KBM-7 (cell line): ENCODE data around the gene KANK3.
A peak's percentile ranks its signal among the peaks of the same experiment; 100 is the strongest.
"Not testable (repeated sequence)": the region's sequence is repeated elsewhere in the genome, so short reads cannot be mapped to it uniquely, and the experiment has no call there.

Experiments used
- DNase-seq: peaks from one replicate; pipeline ENCODE4 v3.0.0-alpha.2; 2015
- in situ Hi-C: fragments of 300-500 bp; cut with MboI; formaldehyde crosslinking; loops from 2 replicates; pipeline ENCODE4 v1.14.3; 2020; ENCODE audit warnings: low sequenced_read_pairs, low pct_unique_long_range_greater_than_20kb, mixed read lengths

Gene KANK3

DNA sequence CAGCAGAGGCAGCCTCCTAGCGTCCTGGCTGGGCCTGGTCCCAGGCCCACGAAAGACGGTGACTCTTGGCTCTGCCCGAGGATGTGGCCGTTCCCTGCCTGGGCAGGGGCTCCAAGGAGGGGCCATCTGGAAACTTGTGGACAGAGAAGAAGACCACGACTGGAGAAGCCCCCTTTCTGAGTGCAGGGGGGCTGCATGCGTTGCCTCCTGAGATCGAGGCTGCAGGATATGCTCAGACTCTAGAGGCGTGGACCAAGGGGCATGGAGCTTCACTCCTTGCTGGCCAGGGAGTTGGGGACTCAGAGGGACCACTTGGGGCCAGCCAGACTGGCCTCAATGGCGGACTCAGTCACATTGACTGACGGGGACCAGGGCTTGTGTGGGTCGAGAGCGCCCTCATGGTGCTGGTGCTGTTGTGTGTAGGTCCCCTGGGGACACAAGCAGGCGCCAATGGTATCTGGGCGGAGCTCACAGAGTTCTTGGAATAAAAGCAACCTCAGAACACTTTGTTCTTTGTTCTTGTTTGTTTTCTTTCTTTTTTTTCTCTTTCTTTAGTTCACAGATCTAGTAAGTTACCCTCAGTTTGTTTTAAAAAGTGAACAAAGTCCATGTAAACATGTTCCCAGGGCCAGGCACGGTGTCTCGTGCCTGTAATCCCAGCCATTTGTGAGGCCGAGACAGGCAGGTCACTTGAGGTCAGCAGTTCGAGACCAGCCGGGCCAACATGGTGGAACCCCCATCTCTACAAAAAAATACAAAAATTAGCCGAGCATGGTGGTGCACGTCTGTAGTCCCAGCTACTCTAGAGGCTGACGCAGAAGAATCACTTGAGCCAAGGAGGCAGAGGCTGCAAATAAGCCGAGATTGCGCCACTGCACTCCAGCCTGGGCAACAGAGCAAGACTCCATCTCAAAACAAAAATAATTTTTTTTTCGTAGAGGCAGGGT lies 31.1 kb upstream of the KANK3 start:
- DNase-seq, result no peak
- in situ Hi-C loops, result no loop called here

DNA sequence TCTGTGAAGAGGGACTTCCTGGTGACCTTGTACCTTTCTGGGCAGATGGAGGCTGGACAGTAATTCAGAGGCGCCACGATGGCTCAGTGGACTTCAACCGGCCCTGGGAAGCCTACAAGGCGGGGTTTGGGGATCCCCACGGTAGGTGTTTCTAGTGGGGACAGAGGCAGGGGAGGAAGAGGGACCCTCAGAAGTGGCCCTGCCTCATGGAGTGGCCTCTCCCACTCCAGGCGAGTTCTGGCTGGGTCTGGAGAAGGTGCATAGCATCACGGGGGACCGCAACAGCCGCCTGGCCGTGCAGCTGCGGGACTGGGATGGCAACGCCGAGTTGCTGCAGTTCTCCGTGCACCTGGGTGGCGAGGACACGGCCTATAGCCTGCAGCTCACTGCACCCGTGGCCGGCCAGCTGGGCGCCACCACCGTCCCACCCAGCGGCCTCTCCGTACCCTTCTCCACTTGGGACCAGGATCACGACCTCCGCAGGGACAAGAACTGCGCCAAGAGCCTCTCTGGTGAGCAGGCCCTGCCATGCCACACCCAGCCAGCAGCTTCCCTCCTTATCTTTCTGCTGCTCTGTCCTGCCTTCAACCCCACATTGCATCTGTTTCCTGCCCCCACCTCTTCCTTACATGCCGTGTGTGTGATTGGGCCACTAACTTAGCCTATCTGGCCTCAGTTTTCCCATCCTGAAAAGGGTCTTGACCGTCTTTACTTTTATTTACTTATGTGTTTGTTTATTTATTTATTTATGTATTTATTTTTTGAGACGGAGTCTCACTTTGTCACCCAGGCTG lies 28.1 kb upstream of the KANK3 start:
- DNase-seq, result peak; percentile 50
- in situ Hi-C loops, result no loop called here

DNA sequence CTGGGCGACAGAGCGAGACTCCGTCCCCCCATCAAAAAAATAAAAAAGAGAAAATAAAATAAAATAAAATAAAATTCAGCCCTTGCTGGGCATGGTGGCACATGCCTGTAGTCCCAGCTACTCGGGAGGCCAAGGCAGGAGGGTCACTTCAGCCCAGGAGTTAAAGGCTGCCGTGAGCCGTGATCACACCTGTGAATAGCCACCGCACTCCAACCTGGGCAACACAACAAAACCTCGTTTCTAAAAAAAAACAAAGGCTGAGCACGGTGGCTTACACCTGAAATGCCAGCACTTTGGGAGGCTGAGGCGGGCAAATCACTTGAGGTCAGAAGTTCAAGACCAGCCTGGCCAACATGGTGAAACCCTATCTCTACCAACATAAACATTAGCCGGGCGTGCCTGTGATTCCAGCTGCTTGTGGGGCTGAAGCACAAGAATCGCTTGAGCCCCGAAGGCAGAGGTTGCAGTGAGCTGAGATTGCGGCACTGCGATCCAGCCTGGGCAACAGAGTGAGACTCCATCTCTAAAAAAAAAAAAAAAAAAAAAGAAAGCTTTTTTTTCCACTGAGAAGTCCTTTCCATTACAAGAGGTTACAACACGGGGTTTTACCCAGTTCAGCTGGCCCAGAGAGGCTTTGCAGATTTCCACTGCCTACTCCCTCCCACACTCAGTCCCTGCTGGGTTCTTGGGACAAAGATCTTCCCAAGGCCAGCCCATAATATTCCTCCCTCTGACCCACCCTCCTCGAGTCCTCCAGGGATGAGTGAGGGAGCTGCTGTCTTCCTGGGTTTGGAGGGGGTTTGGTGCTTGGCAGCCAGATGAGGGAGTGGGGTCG lies 27.3 kb upstream of the KANK3 start:
- DNase-seq, result no peak
- in situ Hi-C loops, result no loop called here

DNA sequence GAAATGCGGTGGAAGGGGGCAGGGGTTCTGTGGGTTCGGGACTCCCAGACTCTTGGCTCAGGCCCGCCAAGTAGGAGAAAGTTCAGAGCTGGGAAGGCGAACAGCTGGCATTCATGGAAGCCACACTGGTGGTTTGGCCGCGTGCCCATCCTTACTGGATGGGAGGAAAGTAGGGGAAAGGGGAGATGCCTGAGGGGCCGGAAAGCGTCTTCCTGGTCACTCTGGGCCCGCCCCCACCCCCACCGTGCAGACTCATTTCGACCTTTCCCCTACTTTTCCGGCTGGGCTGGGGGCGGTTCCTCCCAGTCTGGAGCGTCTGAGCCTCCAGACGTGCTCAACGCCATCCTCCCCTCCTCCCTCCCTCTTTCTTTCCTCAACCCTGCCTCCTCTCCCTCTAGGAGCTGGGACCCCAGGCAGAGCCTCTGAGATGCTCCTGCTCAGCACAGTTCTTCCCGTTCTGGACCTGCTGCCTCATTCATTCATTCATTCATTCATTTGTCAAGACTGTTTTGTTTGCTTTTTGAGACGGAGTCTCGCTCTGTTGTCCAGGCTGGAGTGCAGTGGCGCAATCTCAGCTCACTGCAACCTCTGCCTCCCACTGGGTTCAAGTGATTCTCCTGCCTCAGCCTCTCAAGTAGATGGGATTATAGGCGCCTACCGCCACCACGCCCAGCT lies 24.4 kb upstream of the KANK3 start:
- DNase-seq, result peak; percentile 55
- in situ Hi-C loops, result no loop called here

DNA sequence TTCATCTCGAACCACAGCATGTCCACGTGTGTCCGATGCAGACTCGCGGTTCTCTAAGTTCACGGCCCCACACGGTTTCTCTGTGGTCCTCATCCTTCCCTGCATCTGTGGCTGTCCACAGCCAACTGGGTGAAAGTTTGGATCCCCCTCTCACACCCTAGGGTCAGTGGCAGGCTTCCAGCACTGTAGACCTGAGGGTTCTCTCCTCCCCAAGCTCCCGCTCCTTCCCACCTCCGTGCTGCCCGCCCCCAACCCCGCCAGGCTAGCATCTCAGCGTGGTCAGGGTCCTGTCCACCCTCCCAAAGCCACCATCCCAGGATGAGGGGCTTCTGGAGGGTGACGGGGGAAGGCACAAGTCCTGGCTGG lies 23.9 kb upstream of the KANK3 start:
- no peak for DNase-seq
- in situ Hi-C loops, result no loop called here

DNA sequence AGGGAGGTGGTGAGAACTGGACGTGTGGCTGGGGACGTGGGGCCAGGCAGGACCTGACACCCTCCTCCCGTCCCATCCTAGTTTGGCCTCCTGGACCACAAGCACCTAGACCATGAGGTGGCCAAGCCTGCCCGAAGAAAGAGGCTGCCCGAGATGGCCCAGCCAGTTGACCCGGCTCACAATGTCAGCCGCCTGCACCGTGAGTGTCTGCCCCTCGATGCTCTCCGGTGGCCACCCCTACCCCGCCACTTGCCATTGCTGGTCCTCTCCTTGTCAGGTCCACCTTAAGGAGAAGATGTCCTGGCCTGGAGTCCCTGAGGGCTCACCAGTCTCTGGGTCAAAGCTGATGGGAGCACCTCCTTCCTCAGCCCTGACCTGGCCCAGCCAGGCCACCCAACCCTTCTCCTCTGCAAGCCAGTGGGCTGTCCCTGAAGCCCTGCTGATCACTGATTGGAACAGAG lies 23.1 kb upstream of the KANK3 start:
- in situ Hi-C loops, result no loop called here
- no peak for DNase-seq

DNA sequence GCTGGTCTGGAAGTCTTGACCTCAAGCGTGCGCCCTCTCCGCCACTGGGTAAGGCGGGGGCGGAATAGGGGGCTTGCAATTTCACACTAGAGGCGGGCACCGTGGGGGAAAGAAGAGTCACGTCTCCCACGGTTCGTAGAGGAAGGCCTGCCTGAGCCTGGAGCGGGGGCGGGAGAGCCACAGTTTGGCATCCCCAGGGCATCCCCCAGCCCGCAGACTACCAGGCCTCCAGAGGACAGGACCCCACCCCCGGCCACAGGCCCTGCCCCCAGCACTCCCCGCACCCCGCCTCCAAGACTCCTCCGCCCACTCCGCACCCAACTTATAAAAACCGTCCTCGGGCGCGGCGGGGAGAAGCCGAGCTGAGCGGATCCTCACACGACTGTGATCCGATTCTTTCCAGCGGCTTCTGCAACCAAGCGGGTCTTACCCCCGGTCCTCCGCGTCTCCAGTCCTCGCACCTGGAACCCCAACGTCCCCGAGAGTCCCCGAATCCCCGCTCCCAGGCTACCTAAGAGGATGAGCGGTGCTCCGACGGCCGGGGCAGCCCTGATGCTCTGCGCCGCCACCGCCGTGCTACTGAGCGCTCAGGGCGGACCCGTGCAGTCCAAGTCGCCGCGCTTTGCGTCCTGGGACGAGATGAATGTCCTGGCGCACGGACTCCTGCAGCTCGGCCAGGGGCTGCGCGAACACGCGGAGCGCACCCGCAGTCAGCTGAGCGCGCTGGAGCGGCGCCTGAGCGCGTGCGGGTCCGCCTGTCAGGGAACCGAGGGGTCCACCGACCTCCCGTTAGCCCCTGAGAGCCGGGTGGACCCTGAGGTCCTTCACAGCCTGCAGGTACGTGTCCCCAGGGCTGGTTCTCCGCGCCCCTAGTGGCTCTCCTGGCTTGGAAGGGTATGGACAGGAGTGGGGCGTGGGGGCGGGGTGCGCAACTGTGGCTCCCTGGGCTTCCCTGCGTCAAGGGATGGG lies 21.0 kb upstream of the KANK3 start, which contains the start of gene ANGPTL4:
TSS of gene ANGPTL4 (plus strand) at position 353 of the 969 bp plus-strand sequence. CDS start at position 520, 167 bp downstream.
- in situ Hi-C loops, result no loop called here
- peak; percentile 37 for DNase-seq

DNA sequence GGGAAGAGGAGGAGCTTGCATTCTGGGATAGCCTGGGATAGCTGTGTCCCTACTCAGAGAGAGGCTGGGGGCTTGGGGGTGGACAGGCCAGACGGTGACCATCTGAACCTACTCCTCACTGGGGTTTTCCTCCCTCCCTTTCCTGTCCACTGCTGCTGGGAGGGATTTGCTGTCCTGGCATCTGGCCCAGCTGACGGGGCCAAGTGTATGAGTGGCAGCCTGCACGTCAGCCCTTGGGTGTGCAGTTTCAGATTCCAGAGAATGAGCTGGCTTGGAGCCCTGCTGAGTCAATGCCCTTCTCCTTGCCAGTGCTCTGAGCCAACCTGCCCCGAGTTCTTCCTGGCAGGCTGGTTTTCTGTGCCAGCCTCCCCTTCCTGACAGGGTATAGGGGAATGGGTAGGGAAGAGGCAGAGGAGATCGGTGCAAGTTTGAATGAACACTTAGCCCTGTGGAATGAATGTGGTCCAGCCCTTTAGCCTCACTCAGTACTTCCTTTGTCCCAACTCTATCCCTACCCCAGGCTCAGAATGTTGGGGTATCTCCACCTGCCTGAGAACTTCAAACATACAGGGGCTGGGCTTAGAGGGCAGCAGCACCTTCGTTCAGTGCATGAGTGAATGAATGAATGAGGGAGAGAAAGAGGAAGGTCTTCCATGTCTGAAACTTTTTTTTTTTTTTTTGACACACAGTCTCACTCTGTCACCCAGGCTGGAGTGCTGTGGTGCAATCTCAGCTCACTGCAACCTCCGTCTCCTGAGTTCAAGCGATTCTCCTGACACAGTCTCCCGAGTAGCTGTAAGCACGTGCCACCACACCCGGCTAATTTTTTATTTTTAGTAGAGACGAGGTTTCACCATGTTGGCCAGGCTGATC lies 19.1 kb upstream of the KANK3 start:
- DNase-seq, result peak; percentile 16
- in situ Hi-C loops, result no loop called here

DNA sequence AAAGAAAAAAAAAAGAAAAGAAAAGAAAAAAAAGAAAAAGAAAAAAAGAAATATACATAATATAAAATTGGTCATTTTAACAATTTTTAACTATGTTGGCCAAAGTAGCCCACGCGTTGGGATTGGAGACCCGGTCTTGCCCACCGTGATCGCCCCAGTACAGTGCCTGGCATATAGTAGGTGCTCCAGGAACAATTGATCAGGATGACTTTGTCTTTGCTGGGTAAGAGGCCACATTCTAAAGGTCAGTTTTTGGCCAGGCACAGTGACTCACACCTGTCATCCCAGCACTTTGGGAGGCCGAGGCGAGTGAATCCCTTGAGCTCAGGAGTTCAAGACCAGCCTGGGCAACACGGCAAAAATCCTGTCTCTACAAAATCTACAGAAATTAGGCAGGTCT lies 17.1 kb upstream of the KANK3 start:
- no peak for DNase-seq
- in situ Hi-C loops, result no loop called here

DNA sequence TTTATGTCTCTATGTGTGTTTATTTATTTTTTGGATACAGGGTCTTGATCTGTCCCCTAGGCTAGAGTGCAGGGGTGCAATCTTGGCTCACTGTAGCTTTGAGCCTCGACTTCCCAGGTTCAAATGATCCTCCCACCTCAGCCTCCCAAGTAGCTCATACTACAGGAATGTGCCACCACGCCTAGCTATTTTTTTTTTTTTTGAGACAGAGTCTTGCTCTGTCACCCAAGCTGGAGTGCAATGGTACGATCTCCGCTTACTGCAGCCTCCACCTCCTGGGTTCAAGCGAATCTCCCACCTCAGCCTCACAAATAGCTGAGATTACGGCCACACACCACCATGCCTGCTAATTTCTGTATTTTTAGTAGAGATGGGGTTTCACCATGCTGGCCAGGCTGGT lies 15.9 kb upstream of the KANK3 start:
- in situ Hi-C loops, result no loop called here
- no peak for DNase-seq

DNA sequence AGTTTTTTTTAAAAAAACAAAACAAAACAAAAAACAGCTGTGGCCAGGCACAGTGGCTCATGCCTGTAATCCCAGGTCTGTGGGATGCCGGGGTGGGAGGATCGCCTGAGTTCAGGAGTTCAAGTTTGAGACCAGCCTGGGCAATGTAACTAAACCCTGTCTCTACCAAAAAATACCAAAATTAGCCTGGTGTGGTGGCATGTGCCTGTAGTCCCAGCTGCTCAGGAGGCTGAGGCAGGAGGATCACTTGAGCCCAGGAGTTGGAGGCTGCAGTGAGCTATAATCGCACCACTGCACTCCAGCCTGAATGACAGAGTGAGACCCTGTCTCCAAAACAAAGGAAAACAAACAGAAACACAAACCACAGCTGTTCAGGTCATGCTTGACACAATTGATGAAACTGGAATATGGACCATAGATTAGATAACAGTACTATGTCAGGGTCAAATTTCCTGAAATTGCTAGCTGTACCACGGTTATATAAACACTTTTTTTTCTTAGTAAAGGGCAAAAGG lies 14.0 kb upstream of the KANK3 start:
- no peak for DNase-seq
- in situ Hi-C loops, result no loop called here

DNA sequence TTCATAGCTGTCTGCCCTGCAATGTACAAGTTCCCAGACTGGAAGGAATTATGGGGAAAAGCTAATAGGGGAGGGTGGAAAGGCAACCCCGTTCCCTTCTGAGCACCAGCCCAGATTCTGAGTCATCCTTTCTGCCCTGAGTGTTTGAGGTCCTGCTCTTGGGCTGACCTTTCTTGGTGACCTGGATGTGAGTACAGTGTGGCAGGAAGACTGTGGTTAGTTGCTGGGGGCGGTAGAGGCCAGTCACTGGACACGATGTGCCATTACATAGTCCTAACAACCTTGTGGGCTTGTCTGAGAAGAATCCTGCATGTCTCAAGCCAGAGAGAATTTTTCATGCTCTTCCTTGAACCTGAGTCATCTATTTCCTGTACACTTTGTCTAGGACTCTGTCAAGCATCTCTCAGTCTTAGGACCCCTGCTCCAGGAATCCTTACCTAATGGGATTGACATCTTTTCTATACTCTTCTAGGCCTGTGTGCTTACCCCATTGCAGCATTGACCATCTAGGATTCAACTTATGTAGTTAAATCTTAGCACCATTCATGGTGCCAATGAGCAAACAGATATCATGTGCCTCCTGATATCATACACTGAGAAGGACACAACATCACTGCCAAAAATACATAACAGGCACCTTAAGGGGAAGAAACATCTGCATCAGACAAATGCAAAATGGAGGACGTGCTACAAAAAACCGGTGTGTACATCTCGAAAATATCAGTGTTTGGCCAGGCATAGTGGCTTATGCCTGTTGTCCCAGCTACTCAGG lies 12.8 kb upstream of the KANK3 start:
- no peak for DNase-seq
- in situ Hi-C loops, result no loop called here

DNA sequence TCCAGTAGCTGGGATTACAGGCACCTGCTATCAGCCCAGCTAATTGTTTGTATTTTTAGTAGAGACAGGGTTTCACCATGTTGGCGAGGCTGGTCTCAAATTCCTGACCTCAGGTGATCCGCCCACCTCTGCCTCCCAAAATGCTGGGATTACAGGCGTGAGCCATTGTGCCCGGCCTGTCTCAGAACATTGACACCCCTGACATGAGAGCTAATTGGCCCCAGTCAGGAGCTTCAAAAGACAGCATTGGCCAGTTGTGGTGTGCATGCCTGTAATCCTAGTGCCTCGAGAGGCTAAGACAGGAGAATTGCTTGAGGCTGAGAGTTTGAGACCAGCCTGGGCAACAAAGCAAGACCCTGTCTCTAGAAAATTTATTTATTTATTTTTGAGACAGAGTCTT lies 9.8 kb upstream of the KANK3 start:
- DNase-seq, in situ Hi-C loops: not testable (repeated sequence)

DNA sequence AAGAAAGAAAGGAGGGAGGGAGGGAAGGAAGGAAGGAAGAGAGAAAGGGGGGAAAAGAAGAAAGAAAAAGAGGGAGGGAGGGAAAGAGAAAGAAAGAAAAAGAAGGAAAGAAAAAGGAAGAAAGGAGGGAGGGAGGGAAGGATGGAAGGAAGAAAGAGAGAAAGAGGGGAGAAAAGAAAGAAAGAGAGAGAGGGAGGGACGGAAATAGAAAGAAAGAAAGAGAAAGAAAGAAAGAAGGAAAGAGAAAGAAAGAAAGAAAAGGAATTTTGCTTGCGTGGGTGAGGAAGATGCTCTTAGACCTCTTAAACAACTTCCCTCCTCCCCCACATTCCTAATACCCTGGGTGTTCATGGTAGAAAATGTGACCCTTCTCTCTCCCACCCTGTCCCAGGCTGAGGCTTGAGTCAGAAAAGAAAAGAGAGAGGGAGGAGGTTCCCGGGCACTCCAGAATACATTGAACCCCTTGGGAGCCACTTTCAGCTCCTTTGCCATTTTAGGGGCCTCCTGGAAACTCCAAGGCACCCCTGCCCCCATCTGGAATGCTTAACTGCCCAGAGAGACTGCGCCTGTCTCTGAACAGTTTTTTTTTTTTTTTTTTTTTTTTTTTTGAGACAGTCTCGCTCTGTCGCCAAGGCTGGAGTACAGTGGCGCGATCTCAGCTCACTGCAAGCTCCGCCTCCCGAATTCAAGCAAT lies 9.2 kb upstream of the KANK3 start:
- DNase-seq, result no peak
- in situ Hi-C loops, result no loop called here

DNA sequence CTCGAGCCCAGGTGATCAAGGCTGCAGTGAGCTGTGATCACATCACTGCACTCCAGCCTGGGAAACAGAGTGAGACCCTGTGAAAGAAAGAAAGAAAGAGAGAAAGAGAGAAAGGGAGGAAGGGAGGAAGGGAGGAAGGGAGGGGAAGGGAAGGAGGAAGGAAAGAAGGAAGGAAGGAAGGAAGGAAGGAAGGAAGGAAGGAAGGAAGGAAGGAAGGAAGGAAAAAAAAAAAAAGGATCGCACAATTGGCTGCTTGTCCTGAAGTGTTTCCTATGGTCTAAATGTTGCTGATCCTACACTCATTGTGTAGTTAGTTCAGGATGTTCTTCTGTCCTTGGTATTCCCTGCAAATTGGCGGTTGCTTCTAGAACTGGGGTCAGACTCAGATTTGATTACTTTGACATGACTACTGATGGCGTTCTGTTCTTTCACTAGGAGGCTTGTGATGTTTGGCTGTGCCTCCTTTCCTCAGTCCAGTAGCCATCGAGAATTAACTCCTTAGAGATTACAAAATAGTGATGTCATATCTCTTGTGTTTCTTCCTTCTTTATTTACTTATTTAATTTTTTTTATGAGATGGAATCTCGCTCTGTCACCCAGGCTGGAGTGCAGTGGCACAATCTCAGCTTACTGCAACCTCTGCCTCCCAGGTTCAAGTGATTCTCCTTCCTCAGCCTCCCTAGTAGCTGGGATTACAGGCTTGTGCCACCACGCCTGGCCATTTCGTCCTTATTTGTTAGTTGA lies 6.7 kb upstream of the KANK3 start:
- in situ Hi-C loops, DNase-seq: not testable (repeated sequence)
